GM19455 (cell line): ENCODE measurements around the gene GSE1.

Source experiments
- ATAC-seq: cut with Tn5 transposase; IDR thresholded peaks from one replicate; pipeline ENCODE4 v1.9.1; 2021; ENCODE audit not compliant: unreplicated experiment

Gene GSE1

GRCh38 chr16:85612801-85613603 lies at the start of gene GSE1:
Gene GSE1 (plus strand): TSS chr16:85613322. CDS start chr16:85613392, 70 bp downstream.
- peak; percentile 39 for ATAC-seq

DNA sequence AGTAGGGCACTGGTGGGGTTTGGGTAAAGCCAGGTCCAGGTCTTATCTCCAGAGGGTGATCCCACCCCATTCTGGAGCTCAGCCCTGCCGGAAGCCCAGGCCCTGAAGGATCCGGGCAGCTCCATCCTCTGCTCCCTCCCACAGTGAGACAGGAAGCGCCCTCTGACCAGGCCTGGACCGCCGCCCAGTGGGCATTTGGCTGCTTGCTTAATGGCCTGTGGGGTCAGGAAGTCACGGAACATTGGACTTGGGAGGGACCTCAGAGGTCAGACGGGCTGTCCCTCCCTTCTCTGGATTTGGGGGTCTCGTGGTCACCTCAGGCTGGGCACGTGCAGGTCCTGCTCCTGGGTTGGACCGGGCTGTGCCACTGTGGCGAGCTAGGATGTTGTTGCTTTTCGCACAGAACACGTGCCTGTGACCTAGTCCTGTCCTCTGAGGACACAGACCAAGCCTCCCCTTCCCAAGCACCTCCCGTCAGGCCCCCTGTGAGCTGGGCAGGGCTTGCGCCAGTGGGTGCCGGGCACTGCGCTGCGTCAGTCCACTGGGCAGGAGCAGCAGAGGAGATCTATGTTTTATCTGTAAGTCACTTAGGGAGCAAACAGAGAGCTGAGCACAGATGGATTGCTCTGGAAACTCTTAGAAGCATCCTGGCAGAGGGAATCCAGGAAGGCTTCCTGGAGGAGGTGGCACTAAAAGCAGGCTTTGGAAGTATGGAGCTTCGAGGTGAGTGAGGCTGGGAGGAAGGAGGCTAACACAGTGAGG lies 49.4 kb upstream of the GSE1 start:
- ATAC-seq: no peak

DNA sequence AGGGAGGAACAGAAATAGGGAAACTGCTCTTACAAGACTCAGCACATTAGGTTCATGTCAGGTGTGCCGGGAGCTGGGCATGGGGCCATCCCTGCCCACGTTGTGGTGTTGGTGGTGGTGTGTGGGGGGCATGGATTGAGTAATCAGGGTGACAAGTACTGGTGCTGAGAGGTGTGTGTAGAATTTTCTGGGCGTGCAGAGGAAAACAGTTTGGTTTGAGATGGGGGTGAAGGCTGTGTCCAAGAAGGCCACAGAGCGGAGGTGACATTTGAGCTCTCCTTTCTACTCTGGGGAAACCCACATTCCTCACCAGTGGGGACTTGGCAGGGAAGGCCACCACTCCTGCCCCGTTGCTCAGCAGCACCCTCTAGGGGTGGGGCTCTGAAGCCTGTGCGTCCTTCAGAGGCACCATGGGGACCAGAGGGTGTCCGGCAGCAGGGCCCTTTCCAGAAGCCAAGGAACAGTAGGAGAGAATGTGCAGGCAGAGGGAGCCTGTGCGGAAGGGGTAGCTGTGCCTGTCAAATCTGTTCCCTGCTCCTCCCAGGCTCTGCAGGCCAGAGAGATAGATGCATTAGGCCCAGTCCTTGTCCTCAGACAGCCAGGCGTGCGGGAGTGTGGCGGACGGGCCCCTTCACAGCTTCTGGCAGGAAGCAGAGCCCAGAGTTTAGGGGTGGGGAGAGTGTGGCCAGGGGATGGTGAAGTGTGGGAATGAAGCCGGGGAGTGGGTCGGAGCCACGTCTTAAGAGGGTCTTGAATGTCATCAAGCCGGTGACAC lies 48.7 kb upstream of the GSE1 start:
- no peak for ATAC-seq

DNA sequence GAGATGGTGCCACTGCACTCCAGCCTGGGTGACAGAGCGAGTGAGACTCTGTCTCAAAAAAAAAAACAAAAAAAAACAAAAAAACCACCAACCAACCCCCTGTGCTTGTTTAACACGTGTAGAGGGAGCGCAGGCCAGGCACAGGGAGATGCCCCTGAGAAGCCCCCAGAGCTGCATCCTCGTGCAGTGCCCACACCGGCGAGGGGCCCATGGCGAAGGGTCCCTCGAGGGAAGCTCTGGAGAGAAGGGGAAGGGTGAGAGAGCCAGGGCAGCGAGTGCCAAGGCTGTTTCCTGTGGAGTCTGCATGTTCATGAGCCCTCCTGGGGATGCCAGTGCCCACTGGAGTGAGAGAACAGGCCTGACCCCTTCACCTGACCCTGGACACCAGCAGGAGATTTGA lies 47.8 kb upstream of the GSE1 start:
- no peak for ATAC-seq

DNA sequence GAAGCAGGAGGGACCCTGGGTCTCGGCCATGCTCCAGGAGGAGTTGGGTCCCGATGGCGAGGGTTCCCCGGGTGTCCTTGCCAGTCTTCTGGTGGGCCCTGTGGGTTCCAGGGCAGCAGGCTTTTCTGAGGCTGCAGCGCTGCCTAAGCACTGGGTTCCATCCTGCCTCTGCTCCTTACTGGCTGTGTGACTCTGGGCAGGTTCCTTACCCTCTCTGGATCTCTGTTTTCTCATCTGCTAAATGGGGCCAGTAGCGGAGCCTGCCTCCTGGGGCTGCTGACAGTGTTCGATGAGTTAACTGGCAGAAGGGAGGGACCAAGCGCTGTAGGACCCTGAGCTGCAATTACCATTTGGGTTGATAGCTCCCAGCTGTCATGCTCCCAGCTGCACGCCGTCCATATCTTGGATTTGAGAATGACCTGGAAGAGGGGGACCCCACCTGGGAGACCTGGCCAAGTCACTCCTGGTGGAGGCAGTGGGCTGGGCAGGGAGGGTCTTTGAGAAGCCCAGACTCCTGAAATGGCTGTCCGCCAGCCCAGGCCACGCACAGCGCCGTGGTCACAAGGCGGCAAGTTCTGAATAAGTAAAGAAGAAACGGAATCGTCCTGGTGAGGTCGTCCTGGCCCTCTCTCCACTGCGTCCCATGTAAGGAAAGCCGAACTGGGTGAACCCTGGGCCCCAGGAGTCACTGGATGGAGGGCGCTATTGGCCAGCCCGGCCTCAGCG lies 47.2 kb upstream of the GSE1 start:
- no peak for ATAC-seq

DNA sequence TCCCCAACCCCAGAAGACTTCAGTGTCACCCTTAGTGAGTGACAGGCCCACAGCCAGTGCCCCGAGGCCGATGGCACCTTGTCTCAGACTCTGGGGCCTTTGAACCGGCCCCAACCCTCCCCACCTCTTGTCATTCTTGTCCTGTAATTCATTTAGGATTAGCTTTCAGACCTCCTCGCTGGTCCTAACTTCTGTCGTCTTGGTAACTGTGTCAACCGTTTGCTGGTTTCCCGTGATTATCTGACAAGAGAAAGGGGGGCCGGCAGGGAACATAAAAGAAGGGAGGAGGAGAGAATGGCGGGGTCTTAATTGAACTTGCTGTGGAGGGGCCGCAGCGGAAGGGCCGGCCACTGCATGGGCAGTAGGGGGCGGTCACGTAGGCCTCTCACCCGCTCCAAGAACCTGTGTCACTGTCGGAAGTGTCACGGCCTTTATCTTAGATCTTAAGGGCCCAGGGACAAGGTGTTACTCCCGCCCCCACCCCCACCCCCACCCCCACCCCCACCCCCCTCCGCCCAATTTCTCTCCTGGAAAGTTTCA lies 46.5 kb upstream of the GSE1 start:
- no peak for ATAC-seq

DNA sequence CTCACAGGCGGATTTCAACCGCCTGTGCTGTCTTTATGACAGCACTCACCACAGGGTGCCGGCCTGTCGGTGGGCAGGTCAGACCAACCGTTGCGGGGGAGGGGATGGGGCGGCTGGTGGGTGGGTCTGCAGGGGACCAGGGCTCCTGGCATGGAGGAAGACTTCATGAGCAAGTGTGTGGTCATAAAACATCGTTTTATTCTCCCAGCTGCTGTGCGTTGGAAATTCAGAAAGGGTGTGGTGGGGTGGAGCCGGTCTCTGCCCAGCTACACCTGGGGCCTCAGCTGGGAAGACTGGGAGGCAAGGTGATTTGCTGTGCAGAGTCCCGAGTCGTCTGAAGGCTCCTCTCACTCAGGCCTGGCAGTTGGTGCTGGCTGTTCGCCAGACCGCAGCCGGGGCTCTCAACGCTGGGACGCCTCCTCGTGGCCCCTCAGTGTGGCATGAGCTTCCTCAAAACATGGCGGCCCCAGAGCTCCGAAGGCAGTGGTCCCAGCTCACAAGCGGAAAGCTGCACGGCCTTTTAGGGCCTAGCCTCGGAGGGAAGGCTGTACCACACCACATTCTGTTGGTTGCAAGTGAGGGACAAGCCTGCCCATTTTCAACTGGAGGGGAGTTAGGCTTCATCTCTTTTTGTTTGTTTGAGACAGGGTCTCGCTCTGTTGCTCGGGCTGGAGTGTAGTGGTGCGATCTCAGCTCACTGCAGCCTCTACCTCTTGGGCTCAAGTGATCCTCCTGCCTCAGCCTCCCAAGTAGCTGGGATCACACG lies 45.8 kb upstream of the GSE1 start:
- ATAC-seq: no peak

- no peak for ATAC-seq
Observed at GRCh38 chr16:85567935-85568334, 45.2 kb upstream of the GSE1 start.

DNA sequence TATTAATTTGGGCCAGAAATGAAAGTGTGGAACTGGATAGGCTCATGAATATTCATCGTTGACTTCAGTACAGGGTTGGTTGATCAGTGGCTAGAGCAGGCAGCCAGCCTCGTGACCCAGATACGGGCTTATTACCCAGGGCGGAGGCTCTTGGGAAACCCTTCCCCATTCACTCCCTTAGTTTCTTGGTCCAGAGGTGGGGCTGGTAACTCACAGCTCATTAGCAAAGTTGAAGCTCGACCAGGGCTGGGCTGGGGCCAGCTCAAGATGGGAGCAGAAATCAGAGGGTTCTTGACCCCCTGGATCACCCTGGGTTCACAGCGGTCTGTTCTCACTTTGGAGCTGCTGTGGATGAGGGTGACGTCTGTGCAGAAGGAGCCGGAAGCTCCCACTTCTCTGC lies 44.6 kb upstream of the GSE1 start:
- ATAC-seq: no peak

DNA sequence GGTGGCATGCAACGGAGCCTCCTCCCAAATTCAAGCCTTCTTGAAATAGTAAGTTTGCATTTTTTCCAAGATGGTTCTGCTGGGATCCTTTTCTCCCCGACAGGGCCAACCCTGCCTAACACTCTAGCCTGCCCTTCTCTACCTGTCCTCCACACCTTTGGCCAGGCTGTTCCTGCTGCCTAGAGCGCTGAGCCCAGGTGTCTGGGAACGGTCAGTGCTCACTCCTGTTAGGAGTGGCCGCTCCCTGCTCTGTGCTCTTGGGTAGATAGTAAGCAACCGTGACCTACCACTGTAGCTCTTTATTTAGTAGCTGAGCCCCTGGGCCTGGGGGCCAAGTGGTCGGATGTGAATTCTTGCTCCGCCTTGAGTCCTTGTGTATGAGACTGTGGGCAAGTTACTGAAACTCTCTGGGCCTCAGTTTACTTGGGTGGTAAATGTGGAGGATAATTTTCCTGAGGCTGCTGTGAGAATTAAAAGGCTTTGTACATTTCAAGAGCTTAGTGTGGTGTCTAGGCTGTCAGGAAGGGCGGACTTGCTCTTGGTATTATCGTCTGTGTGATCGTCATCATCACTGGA lies 44.0 kb upstream of the GSE1 start:
- ATAC-seq: no peak

DNA sequence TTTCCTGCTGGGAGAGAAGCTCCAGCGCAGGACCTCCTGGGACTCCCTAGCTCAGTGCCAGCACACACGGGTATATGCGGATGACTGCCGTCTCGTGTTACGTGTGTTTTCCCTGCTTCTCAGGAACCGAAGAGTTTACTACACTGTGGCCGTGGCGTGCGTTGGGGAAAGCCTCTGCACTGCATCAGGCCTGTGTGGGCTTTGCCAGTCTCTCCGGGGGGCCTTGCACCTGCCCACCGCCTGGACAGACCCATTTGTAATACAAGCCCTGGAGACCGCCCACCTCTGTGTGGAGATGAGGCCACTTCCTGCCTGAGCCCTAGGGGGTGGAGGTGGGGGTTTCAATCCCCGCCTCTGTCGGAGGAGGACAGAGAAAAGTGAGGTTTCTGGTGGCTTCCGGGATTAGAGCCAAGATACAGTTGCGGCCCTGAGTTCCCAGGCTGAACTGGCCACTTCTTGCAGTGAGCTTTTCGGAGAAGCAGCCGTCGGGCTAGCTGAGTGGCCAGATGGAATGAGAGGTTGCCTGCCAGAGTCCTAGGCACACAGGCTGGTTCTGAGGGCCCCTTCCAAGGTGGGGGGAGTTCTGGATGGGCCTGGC lies 43.4 kb upstream of the GSE1 start:
- peak; percentile 58 for ATAC-seq

DNA sequence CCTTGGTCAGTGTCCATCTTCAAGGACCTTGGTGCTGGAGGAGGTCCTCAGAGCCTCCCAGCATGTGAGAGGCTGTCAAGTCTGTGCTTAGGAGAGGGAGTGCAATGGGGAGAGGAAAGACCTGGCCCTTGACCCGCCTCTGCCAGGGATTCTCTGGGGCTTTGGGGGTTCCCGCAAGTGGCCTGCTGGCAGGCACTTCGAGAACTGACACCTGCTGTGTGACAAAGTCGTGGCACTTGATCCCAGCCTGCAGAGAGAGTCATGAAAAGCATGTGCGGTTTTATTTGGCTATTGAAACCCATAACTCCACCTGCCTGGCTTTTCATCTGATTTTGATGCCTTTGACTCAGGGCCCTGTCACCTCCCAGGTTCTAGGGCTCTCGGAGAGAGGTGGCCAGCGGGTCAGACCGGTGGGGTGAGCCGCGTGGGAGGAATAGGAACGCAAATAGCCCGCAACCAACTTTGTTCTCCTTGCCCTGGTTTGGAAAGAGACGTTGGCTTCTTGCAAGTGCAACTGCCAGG lies 42.8 kb upstream of the GSE1 start:
- peak; percentile 14 for ATAC-seq

DNA sequence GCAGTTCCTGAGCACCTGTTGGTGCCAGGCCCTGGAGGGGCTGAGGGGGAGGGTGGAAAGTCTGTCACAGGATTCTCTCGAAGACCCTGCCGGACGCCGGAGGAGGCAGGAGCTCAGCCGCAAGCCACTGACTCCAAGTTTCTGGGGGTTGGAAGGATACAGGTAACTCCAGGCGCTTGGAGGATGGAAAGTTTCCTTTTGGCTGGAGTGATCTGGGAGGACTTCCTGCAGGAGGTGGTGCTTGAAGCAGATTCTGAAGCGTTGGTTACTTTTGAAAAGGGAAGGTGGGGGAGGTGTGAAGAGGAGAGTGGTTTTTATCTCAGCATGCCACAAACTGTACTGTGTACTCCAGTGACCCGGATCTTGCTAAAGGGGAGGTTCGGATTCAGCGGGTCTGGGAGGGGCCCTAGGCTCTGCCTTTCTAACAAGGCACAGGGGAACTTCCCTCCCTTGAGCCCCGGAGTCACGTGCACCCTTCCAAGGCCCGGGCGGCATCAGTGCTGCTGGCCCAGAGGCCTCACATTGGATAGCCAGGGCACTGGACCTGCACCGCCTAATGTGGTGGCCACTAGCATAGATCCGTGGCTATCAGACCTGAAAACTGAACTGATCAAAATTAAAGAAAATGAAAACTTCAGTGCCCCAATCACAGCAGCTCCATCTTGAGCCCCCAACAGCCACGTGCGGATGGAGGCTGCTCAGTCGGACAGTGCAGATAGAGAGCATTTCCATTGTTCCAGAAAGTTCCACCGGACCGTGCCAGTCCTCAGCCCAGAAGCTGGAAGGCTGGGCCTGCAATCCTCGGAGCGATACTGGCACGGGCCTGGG lies 42.2 kb upstream of the GSE1 start:
- ATAC-seq: peak; percentile 38

DNA sequence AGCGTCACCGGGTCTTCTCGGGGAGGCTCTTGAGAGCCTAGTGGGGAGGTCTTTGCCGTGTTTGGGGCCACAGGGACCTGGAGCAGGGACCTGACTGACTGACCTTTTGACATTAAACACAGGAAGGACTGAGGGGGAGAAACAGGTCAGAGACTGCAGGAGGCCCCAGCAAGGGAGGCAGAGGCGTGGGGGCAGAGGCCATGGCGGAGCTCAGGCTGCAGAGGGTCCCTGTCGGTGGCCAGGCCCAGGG lies 41.6 kb upstream of the GSE1 start:
- ATAC-seq: no peak

DNA sequence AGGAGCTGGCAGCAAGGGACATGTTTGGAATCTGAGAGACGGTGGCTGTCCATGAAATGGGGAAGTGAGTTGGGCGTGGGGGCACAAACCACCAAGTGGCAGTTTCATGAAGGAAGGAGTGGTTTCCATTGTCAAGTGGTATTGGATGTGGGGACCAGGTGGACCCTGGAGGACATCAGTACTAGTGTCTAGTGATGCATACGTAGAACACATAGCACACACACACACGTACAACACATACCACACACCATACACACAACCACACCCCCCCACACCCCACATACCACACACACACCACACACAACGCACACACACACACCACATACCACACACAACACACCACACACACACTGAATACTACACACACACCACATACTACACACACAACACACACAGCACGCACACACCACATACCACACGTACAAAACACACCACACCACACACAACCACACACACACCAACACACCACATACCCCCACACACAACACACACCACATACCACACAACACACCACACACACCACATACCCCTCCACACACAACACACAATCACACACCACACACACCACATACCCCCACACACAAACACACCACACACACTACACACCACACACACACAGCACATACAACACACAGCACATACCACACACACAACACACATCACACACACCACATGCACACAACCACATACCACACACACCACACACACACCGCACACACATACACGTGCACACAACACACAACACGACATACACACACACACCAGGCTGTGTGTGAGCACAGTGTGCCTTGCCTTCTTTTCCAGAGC lies 41.1 kb upstream of the GSE1 start:
- no peak for ATAC-seq

GRCh38 chr16:85573045-85573695 lies 40.0 kb upstream of the GSE1 start:
- ATAC-seq: no peak
